Coronary artery (tissue), 2 donors: ENCODE measurements around the gene SLC25A15.

Experiments
- DNase-seq: peaks from one replicate; pipeline ENCODE4 v3.0.0-alpha.2; 2017; ENCODE audit warnings: low spot score
- H3K27ac ChIP-seq, 2 donors: fragments of 200-600 bp; sonication (generic); one replicate each; pipeline ENCODE4 v1.5.1; 2016 to 2019
- H3K4me3 ChIP-seq: fragments of 200-600 bp; sonication (generic); 2 replicates; pipeline ENCODE4 v1.5.1; 2016; ENCODE audit warnings: mild to moderate bottlenecking, moderate library complexity
- CTCF ChIP-seq: fragments of 200-600 bp; sonication (generic); IDR thresholded peaks from one replicate; pipeline ENCODE4 v1.5.1; 2019; ENCODE audit warnings: antibody characterized with exemption

The SLC25A15 gene

GRCh38 chr13:40789275-40790153 is at the start of gene SLC25A15:
Gene SLC25A15, plus strand, starts transcription at chr13:40789611. Its CDS starts 3,616 bp downstream, at chr13:40793227.
- H3K4me3 ChIP-seq, result peak within 1 kb of the TSS; percentile 87
- DNase-seq, result peak; percentile 84
- TF ChIP-seq CTCF, result no peak
- H3K27ac ChIP-seq, result peak within 1 kb of the TSS; percentile 64 to 88

- DNase-seq, result no peak
- no peak overlapping the region for H3K4me3 ChIP-seq
Observed at GRCh38 chr13:40749327-40749726, 40.1 kb upstream of the SLC25A15 start.

GRCh38 chr13:40755082-40755700 is 34.2 kb upstream of the SLC25A15 start:
- no peak for DNase-seq
- H3K4me3 ChIP-seq, result no peak overlapping the region
- no peak for TF ChIP-seq CTCF
- no peak overlapping the region for H3K27ac ChIP-seq

More at GRCh38 chr13:40749327-40749726, 40.1 kb upstream of the SLC25A15 start:
- no peak overlapping the region for H3K27ac ChIP-seq
- TF ChIP-seq CTCF, result no peak

- no peak for DNase-seq
- no peak for TF ChIP-seq CTCF
- no peak overlapping the region for H3K27ac ChIP-seq
- H3K4me3 ChIP-seq, result no peak overlapping the region
Observed at GRCh38 chr13:40756042-40756441, 33.4 kb upstream of the SLC25A15 start.

- Histone ChIP-seq H3K4me3 (no peak overlapping the region), H3K27ac (no peak overlapping the region)
- no peak for DNase-seq
- no peak for TF ChIP-seq CTCF
Observed at GRCh38 chr13:40758811-40759210, 30.6 kb upstream of the SLC25A15 start.

GRCh38 chr13:40762849-40763248 is 26.6 kb upstream of the SLC25A15 start:
- Histone ChIP-seq H3K4me3 (no peak overlapping the region), H3K27ac (no peak overlapping the region)
- no peak for DNase-seq
- no peak for TF ChIP-seq CTCF
